Activated naive CD4-positive, alpha-beta T cell treated with anti-CD3 and anti-CD28 coated beads, Interleukin-2, amount 50 U/mL, for 24 hours (primary cell): Measurements from ENCODE around the gene SUSD5.
A peak's percentile ranks its signal among the peaks of the same experiment; 100 is the strongest.
"Not testable (repeated sequence)": the region's sequence is repeated elsewhere in the genome, so short reads cannot be mapped to it uniquely, and the experiment has no call there.

Source experiments
- H3K27ac Mint-ChIP-seq: one replicate; pipeline ENCODE4 v1.8.0; 2021; ENCODE audit warnings: mild to moderate bottlenecking, mixed read lengths
- H3K27me3 Mint-ChIP-seq: one replicate; pipeline ENCODE4 v1.8.0; 2021; ENCODE audit warnings: mixed read lengths
- H3K36me3 Mint-ChIP-seq: one replicate; pipeline ENCODE4 v1.8.0; 2021; ENCODE audit warnings: mixed read lengths
- H3K4me1 Mint-ChIP-seq: one replicate; pipeline ENCODE4 v1.8.0; 2021; ENCODE audit warnings: mixed read lengths
- H3K4me3 Mint-ChIP-seq: one replicate; pipeline ENCODE4 v1.8.0; 2021; ENCODE audit warnings: mild to moderate bottlenecking, mixed read lengths
- H3K9me3 Mint-ChIP-seq: one replicate; pipeline ENCODE4 v1.8.0; 2021; ENCODE audit warnings: mixed read lengths

SUSD5 gene

DNA sequence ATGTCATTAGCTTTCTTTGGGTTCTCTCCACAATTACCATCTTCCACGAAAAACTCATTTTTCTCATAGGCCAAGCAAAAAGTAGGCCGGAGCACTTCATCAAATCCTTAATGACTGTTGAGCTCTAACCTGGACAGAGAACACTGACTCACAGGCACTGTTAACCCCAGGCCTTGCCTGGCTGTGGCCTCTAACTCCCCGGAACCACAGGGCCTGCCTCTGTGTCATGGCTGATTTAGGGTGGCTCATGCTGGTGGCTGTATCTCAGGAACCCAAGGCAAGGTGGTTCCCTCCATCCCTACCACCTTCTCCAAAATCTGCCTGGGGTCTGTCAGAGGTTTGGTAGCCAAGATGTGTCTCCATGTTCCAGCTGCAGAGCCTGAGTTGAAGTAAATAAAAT lies 101.1 kb downstream of the SUSD5 start:
- Mint-ChIP-seq H3K36me3 (peaks cover 4% of the 10 kb centered on the region), H3K27ac (no peak overlapping the region), H3K4me3 (no peak overlapping the region), H3K4me1 (peaks cover 31% of the 10 kb centered on the region), H3K27me3 (no peaks in the 10 kb centered on the region), H3K9me3 (no peaks in the 10 kb centered on the region)

DNA sequence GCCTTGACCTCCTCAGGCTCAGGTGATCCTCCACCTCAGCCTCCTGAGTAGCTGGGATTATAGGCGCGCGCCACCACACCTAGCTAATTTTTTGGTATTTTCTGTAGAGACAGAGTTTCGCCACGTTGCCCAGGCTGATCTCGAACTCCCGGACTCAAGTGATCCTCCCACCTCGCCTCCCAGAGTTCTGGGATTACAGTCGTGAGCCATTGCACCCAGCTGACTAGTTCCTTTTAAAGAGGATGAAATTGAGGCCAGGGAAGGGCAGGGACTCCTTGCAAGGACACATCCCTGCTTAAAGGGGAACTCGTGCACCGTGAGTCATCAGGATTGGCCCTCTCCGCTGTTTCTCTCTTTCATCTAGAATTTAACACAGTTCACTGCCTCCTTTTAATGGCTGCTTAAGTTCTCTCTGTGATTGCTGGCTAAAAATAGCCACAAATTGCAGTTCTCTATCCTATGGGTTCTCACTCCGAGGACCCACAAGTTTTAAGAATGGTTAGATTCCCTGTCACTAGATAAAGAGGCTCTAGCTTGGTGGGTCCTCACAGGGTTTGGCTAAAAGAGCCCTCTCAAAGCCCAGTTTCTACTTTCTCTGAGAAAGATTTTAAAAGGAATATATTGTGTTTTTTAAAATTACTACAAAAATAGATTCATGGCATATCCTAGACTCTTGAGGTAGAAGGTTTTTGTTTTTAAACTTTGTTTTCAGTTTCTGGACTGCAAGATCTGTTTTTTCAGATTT lies 103.4 kb downstream of the SUSD5 start:
- no peaks in the 10 kb centered on the region for H3K27me3 Mint-ChIP-seq
- peak overlapping the region; percentile 70 for H3K27ac Mint-ChIP-seq
- no peaks in the 10 kb centered on the region for H3K9me3 Mint-ChIP-seq
- peaks cover 33% of the 10 kb centered on the region for H3K4me1 Mint-ChIP-seq
- no peaks in the 10 kb centered on the region for H3K36me3 Mint-ChIP-seq
- H3K4me3 Mint-ChIP-seq, result peak overlapping the region; percentile 91

DNA sequence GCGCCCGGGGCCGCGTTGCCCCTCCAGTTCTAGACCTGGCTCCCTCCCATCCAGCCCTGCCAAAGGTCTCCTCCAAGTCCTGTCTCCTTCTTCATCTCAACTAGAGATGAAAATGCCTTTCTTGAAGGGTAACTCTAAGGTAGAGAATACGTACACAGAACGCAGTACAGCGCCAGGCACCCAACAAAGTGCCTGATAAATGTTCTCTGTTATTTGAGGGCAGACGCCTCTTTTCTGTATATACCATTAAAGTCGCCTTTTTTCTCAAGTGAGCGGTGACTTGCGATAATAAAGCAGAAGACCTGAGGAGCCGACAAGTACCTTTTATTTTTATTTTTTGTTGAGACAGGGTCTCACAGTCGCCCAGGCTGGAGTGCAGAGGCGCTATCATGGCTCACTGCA lies 104.0 kb downstream of the SUSD5 start:
- peak overlapping the region; percentile 80 for H3K27ac Mint-ChIP-seq
- H3K27me3 Mint-ChIP-seq, result no peaks in the 10 kb centered on the region
- H3K4me1 Mint-ChIP-seq, result peaks cover 33% of the 10 kb centered on the region

DNA sequence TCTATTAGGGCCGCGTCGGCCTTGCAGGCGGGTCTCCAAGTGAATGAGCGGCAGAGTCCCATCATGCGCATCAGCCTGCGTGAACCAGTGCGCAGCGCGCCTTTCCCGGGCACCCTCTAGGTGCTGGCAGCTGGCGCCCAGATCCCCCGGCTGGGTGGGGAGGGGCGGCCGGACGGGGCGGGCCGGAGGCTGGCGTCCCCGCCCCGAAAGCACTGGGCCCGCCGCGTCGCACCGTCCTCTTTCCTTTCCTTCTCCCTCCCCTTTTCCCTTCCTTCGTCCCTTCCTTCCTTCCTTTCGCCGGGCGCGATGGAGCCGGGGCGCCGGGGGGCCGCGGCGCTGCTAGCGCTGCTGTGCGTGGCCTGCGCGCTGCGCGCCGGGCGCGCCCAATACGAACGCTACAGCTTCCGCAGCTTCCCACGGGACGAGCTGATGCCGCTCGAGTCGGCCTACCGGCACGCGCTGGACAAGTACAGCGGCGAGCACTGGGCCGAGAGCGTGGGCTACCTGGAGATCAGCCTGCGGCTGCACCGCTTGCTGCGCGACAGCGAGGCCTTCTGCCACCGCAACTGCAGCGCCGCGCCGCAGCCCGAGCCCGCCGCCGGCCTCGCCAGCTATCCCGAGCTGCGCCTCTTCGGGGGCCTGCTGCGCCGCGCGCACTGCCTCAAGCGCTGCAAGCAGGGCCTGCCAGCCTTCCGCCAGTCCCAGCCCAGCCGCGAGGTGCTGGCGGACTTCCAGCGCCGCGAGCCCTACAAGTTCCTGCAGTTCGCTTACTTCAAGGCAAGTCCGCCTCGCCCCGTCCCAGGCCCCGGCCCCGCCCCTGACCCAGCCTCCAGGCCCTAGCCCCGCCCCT lies 104.6 kb downstream of the SUSD5 start, which contains the start of gene CRTAP:
TSS of gene CRTAP (plus strand) at position 243 of the 850 bp plus-strand sequence. CDS start at position 307, 64 bp downstream.
- Mint-ChIP-seq H3K4me1 (peaks cover 33% of the 10 kb centered on the region), H3K36me3 (no peaks in the 10 kb centered on the region), H3K4me3 (peak within 1 kb of the TSS; percentile 91), H3K27ac (peak within 1 kb of the TSS; percentile 80), H3K27me3 (no peaks in the 10 kb centered on the region), H3K9me3 (no peaks in the 10 kb centered on the region)

More for the DNA sequence above, 104.0 kb downstream of the SUSD5 start:
- Mint-ChIP-seq H3K36me3 (no peaks in the 10 kb centered on the region), H3K9me3 (no peaks in the 10 kb centered on the region), H3K4me3 (peak overlapping the region; percentile 91)

DNA sequence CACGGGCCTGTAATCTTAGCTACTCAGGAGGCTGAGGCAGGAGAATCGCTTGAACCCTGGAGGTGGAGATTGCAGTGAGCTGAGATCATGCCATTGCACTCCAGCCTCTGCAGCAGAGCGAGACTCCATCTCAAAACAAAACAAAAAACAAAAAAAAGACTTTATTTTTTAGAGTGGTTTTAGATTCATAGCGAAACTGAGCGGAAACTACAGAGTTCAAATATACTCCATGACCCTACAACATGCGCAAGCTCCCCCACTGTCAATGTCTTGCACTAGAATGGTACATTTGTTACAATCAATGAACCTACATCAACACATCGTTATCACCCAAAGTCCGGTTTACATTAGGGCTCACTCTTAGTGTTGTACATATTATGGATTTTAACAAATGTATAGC lies 107.0 kb downstream of the SUSD5 start:
- H3K36me3 Mint-ChIP-seq, result no peaks in the 10 kb centered on the region
- H3K9me3 Mint-ChIP-seq, result no peaks in the 10 kb centered on the region
- H3K4me1 Mint-ChIP-seq, result peaks cover 30% of the 10 kb centered on the region
- no peaks in the 10 kb centered on the region for H3K27me3 Mint-ChIP-seq
- no peak overlapping the region for H3K27ac Mint-ChIP-seq
- H3K4me3 Mint-ChIP-seq, result no peak overlapping the region

DNA sequence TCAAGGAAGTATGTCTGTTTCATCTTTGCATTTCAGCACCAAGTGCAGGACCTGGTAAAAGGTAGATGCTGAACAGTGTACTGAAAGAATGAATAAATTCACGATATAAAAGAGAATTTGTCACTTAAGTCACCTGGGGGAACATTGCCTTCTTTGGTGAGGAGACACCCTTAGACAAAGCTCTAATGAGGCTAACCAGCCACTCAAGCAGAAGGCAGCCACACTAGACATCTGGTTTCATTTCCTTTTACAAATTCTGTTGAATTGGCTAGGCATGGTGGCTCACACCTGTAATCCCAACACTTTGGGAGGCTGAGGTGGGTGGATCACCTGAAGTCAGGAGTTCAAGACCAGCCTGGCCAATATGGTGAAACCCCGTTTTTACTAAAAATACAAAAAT lies 111.8 kb downstream of the SUSD5 start:
- H3K27ac Mint-ChIP-seq, H3K36me3 Mint-ChIP-seq, H3K27me3 Mint-ChIP-seq, H3K9me3 Mint-ChIP-seq, H3K4me1 Mint-ChIP-seq, H3K4me3 Mint-ChIP-seq: not testable (repeated sequence)

DNA sequence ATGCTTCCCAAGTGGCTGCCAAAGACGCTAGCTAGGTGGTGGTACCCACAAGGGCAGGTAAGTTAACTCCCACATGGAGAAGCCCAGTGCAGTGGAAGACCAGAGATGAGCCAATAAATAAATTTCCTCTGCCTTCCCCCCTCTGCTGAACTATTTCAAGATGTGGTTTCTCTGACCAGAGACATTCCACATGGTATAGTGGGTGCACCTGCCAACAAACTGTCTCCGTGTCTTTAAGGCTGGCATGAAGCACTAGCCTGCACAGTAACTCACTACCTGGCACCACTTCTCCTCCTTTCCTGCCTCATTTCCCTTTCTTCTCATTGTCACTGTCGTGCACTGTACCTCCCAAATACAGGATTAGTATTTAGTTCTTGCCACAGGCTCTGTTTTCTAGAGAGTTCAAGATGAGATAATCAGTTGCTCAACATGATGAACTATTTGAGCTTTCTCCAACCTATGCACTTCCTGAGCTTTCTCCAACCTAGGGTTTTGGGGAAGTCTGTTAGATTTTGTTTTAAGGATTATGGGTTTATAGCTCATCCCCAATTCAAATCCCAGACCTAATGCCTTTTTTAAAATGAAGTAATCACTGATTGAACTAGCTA lies 113.2 kb downstream of the SUSD5 start:
- no peaks in the 10 kb centered on the region for H3K36me3 Mint-ChIP-seq
- no peak overlapping the region for H3K4me3 Mint-ChIP-seq
- H3K9me3 Mint-ChIP-seq, result no peaks in the 10 kb centered on the region
- no peak overlapping the region for H3K27ac Mint-ChIP-seq
- no peaks in the 10 kb centered on the region for H3K4me1 Mint-ChIP-seq
- H3K27me3 Mint-ChIP-seq, result peaks cover 4% of the 10 kb centered on the region

DNA sequence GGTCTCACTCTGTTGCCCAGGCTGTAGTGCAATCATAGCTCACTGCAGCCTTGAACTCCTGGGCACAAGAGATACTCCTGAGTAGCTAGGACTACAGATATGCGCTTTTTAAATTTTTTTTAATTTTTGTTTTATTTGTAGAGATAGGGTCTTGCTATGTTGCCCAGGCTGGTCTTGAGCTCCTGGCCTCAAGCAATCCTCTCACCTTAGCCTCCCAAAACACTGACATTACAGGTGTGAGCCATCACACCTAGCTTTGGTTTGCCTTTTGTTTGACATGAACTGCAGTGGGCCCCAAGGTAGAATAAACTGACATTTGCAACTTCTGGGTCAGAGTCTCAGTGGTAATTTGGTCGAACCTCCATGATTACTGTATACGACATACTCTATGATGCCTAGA lies 113.8 kb downstream of the SUSD5 start:
- H3K4me3 Mint-ChIP-seq, result no peak overlapping the region
- H3K36me3 Mint-ChIP-seq, result no peaks in the 10 kb centered on the region
- no peak overlapping the region for H3K27ac Mint-ChIP-seq

DNA sequence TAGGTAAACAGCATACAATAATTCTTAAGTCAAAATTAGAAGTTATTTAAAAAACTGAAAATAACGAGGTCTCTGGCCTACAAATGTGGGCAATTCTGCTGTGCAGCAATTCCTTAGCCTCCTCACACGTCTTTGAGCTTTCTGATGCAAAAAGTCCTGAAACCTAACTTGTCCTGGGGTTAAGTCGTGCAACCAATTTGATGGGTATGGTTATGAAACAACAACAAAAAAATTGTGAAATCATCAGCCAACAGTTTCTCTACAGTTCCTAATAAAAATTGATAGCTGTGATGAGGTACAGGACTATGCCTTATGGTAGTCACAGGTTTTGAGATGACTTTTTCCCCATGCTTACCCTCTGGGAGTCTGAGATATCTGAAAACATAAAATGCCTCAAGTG lies 115.1 kb downstream of the SUSD5 start:
- Mint-ChIP-seq H3K4me3 (no peak overlapping the region), H3K9me3 (no peaks in the 10 kb centered on the region), H3K4me1 (no peaks in the 10 kb centered on the region), H3K36me3 (no peaks in the 10 kb centered on the region), H3K27ac (no peak overlapping the region), H3K27me3 (peaks cover 4% of the 10 kb centered on the region)

More for the DNA sequence above, 113.8 kb downstream of the SUSD5 start:
- Mint-ChIP-seq H3K4me1 (no peaks in the 10 kb centered on the region), H3K27me3 (peaks cover 4% of the 10 kb centered on the region), H3K9me3 (no peaks in the 10 kb centered on the region)

DNA sequence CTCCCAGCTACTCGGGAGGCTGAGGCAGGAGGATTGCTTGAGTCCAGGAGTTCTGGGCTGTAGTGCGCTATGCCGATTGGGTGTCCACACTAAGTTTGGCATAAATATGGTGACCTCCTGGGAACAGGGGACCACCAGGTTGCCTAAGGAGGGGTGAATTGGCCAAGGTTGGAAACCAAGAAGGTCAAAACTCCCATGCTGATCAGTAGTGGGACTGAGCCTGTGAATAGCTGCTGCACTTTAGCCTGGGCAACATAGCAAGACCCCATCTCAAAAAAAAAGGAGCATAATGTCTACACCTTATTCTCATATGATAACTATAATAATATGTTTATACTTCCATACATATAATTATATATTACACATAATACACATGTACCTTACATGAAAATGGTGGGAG lies 115.6 kb downstream of the SUSD5 start:
- no peaks in the 10 kb centered on the region for H3K36me3 Mint-ChIP-seq
- H3K27me3 Mint-ChIP-seq, result peaks cover 4% of the 10 kb centered on the region
- H3K9me3 Mint-ChIP-seq, result no peaks in the 10 kb centered on the region
- no peak overlapping the region for H3K4me3 Mint-ChIP-seq
- no peak overlapping the region for H3K27ac Mint-ChIP-seq
- H3K4me1 Mint-ChIP-seq, result no peaks in the 10 kb centered on the region

DNA sequence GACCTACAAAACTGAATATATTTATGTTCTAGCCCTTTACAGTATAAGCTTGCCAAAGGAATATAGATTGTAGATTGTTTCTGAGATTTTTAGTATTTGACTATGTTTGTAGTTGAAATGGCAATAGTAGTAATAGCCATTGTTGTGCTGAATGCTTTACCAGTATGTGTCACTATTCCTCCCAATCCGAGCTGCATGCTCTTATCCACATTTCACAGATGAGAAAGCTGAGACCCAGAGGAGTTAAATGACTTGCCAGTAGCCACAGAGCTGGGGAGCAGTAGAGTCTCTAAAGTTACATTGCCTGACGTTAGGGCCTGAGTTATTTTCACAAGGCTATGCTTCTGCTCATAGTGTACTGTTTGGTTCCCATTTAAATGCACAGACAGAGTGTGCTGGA lies 118.4 kb downstream of the SUSD5 start:
- H3K27ac Mint-ChIP-seq, result no peak overlapping the region
- H3K36me3 Mint-ChIP-seq, result no peaks in the 10 kb centered on the region
- H3K4me1 Mint-ChIP-seq, result peaks cover 11% of the 10 kb centered on the region
- H3K27me3 Mint-ChIP-seq, result peaks cover 4% of the 10 kb centered on the region
- no peak overlapping the region for H3K4me3 Mint-ChIP-seq
- no peaks in the 10 kb centered on the region for H3K9me3 Mint-ChIP-seq
